Measurements from ENCODE around the gene TENM3.

GRCh38 chr4:182629096-182629495 is 385.9 kb downstream of the TENM3 start:
- TF ChIP-seq EZH2 (IDR thresholded peaks at IDR 0.05) (no peak), POLR2AphosphoS5 (IDR thresholded peaks at IDR 0.05; ENCODE audit: borderline replicate concordance, low read depth, low read length) (no peak), FOXP2 (optimal IDR thresholded peaks at IDR 0.05; ENCODE audit: control extremely low read depth, extremely low read length, insufficient read depth) (no peak)
